ENCODE results near the gene EIF2B2. TPM values are rescaled to one million over a fixed set of nuclear protein-coding genes. Genes with fewer than 3 reads are reported as not detected.

The EIF2B2 gene
- 50.3 and 58.6 TPM in 2 replicates for total RNA-seq (2014; rRNA removed; shearing (Covaris generic))

DNA sequence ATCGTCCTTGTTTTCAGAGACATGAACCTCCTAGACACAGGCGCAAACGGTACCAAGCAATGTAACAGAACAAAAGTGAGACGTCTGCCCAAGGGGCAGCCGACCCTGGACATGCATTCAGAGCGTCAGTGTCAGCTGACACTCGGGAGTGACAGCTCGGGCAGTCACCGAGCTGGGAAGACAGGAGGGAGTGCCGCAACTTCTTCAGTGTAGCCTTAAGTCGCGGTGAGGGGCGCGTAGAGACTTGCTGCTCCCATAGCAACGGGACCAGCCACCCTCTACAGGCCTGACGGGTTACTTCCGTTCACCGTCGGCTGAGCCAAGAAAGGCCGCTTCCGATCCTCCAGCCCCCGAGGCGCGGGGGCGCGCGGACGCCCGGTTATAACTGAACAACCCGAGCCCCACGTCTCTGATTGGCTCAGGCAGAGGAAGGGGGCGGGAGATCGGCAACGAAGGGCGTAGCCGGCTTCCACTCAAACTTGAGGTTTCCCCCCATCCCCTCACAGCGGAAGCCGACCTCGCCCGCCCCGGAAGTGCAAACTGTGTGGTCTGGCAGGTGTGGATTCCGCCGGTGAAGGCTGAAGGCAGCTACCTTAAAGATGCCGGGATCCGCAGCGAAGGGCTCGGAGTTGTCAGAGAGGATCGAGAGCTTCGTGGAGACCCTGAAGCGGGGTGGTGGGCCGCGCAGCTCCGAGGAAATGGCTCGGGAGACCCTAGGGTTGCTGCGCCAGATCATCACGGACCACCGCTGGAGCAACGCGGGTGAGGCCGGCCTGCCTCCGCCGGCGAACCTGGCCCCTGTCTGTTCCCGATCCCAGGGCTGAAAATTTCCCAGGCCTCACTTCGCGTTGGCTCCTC lies at the start of gene EIF2B2:
Gene EIF2B2, plus strand, starts transcription at position 530 of the 858 bp plus-strand sequence. Its CDS starts 70 bp downstream, at position 600.
- peak; percentile 94 for DNase-seq (ENCODE audit: low read depth)

DNA sequence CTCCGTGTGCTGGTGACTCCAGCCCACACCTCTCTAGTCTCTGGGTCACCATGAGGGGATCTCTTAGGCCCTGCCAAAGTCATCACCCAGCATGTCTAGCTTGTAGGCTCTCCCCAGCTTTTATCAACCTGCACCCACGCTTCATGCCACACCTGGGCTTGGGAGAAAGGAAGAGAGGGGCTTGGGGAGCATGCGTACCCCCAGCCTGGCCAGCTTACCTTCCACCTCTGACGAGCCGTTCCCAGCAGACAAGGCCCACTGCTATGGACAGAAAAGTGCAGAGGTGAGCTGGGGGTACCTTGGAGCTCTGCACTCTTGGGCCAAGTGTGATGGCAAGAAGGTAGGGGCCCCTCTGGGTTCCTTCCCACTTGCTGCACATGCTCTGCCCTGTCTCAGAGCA lies 49.0 kb upstream of the EIF2B2 start:
- no peak for DNase-seq (ENCODE audit: low read depth)

DNA sequence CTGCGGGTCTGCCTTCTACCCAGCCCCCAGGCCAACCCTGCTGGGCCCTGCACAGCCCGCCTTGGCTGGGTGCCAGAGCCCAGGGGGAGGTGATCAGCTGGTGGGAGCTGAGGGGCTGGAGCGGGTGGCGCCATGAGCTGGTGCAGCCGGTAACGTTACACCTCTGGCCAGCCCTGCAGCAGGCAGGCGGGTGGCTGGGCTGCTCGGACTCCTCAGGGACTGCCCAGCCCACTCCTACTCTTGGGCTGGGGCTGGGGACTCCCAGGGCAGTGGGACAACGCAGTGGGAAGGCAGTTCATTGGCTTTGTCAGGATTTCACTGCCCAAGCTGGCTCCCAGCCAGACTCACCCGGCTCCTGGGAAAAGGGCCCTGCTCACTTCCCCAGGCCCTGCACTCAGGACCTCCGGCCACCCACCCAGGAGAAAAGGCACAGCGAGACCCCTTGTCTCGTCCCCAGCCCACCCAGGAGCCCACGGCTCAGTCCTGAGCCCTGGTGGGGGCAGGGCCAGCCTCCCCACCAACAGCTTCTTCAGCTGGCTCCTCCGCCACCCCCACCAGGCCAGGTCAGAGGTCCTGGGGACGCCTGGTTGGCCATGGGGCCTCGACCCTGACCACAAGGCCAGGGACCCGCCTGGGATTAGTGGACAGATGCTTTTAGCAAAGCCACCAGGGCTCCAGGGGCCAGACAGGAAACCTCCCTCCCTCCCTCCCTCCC lies 48.3 kb upstream of the EIF2B2 start:
- DNase-seq (ENCODE audit: low read depth), result no peak

DNA sequence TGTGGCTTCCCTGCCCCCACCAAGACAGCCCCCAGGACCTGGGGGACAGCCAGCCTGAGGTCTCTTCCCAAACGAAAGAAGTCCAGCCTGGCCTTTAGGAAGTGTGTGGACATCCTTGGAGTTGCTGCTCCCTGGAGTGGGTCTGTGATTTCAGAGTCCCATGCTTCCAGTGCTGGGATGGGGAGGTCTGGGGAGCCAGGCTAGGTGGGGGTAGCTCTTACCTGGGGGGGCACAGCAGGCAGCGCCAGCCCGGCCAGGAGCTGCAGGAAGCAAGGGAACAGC lies 47.8 kb upstream of the EIF2B2 start:
- no peak for DNase-seq (ENCODE audit: low read depth)

- peak; percentile 49 for DNase-seq (ENCODE audit: low read depth)
Measured at GRCh38 chr14:74955229-74956026, 47.3 kb upstream of the EIF2B2 start, which contains the start of gene PGF. Gene PGF (minus strand): TSS chr14:74955597. CDS start chr14:74955242, 355 bp downstream.

DNA sequence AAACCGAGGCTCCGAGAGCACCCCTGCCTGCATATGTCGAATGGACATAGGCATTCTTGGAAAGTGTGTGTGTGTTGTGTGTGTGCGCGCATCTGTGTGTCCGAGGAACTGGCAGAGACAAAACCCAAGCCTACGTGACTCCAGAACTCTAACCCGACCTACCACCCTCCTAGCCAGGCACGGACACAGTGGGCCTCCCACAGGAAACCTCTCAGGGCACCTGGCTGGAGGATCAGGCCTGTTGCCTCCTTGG lies 46.8 kb upstream of the EIF2B2 start:
- DNase-seq (ENCODE audit: low read depth), result no peak

DNA sequence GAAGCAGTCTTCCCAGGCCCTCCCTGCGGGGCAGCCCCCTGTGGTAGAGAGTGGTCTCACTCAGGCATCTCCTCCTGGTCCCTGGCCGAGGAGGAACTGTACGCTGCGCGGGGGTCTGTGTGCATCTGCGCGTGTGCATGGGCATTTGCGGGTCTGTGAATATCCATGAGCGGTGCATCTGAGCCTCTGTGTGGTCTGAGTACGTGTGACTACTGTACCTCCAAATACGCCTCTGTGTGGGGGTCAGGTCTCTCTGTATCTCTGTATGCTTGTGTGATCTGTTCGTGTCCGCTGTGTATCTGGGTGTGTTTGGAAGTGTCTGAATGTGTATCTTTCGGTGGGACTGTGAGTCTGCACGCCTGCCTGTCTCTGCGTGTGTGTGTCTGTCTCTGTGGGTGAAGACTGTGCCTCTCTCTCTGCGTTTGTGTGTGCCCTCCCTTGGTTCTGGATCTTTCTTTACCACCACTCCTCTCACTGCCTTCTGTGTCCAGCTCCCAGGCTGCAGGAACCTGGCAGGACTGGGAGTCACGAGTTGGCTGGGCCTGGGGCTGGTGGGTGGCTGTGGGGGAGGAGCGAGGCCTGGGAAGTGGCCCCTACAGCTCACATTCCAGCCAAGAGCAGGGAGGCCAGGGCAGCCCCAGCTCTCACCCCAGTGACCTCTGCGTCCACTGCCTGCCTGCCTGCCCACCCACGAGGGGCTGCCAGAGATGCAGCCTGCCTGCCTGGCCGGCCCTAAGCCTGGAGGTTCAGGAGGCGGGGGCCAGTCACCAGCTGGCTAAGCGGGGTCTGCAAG lies 46.2 kb upstream of the EIF2B2 start:
- no peak for DNase-seq (ENCODE audit: low read depth)

GRCh38 chr14:74959596-74960180 lies 43.0 kb upstream of the EIF2B2 start:
- DNase-seq (ENCODE audit: low read depth), result no peak

DNA sequence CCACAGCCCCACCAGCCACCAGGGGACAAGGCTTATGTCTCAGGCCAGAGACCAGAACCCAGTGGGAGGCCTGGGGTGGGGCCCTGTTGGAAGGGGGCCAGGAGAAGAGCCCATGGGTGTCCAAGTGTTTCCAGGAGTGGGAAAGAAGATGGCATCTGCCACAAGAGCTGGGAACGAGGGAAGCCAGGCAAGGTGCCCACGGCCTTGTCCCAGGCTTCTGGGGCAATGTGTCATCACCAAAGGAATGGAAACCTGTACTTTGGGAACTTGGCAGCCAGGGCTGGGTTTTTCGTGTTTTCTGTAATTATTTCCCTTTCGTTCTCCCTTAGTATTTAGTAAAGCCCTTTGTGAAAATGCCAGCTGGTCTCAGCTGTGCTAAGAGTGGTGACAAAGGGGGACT lies 42.0 kb upstream of the EIF2B2 start:
- no peak for DNase-seq (ENCODE audit: low read depth)

DNA sequence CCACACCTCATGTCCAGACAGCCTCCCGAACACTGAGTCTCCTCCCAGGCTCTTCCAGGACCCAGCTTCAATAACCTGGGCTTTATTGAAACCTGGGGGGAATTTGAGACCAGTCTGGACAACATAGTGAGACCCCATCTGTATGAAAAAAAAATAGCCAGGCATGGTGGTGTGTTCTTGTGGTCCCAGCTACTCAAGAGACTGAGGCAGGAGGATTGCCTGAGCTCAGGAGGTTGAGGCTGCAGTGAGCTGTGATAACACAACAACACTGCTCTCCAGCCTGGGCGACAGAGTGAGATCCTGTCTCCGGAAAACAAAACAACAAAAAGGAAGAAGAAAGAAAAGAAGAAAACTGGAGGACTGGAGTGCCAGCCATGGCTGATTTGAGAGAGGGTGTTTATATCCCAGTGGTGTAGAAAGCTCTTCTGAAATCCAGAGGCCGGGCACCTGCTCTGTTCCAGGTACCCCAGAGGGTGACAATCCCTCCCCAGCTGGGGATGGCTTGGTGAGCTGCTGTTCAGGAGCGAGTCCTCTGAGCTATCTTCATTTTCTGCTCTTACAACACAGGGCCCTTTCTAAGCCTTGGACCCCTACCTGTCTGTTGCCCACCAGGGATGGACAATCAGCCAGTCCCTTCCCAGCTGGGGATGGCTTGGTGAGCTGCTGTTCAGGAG lies 41.3 kb upstream of the EIF2B2 start:
- DNase-seq (ENCODE audit: low read depth), result no peak

DNA sequence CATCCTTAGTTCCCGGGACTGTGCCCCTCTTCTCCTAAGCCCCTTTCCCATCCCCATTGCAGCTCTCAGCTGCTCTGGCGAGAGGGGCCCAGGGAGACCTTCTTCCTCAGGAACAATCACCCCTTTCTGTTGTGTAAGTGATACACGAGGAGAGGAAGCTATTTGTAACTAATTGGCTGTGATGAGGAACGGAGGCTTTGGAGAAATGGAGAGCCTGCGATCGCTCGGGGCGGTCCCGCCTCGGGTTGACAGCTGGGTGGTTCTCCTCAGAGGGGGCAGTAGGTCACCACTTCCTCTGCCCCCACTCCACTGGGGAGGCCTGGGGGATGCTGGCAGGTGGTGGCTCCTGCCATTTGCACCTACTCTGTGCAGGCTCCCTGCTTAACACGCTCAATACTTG lies 40.7 kb upstream of the EIF2B2 start:
- no peak for DNase-seq (ENCODE audit: low read depth)

DNA sequence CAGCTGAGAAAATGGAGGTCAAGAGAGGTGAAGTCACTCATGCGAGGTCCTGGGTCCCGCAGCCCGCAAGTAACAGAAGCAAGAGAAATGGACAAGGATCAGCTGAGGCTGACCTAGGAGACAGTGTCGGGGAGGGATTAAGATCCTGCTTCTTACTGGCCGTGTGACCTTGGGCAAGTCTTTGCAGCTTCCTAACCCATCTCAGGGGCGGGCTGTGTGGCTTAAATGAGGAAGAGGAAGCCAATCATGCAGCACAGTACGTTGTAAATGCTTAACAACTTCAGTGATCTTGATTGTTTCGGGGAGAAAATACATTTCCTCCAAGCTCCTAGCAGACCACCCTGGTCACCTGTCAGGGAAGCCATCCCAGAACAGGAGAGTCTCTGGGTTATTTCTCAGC lies 40.2 kb upstream of the EIF2B2 start:
- DNase-seq (ENCODE audit: low read depth), result no peak

- no peak for DNase-seq (ENCODE audit: low read depth)
Measured at GRCh38 chr14:74963178-74963704, 39.5 kb upstream of the EIF2B2 start.

GRCh38 chr14:74963705-74964271 lies 38.9 kb upstream of the EIF2B2 start:
- peak; percentile 18 for DNase-seq (ENCODE audit: low read depth)

GRCh38 chr14:74964787-74965485 lies 37.8 kb upstream of the EIF2B2 start:
- peak; percentile 49 for DNase-seq (ENCODE audit: low read depth)

GRCh38 chr14:74965486-74966153 lies 37.1 kb upstream of the EIF2B2 start:
- no peak for DNase-seq (ENCODE audit: low read depth)

GRCh38 chr14:74968811-74969210 lies 33.9 kb upstream of the EIF2B2 start:
- DNase-seq (ENCODE audit: low read depth), result no peak

DNA sequence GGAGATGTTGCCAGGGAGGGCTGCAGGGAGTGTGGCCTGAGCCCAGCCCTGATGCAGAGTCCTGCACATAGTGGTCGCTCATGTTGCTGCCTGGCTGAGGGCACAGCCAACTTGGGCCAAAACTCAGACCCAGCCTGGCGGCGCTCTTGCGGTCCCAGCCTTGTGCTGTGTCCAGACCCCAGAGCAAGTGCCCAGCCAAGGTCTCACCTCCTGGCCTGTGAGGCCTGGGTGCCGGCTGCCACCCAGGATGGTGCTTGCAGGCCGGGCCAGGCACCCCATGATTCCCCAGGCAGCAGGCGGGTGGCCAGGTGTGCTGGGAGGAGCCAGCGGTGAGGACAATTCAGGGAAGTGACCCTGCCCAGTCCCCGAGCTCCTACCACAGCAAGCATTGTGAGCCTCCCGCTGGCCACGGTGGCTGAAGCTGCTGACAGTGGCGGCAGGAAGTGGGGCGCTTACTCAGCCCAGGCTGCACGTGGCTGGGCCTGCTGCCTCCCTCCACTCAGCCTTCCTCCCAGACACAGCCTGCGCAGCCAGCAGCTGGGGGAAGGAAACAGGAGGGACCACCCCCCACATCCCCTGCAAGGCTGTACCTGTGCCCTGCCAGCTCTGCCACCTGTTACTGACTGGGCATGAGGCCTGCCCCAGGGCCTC lies 29.6 kb upstream of the EIF2B2 start:
- peak; percentile 22 for DNase-seq (ENCODE audit: low read depth)

All from RPMI7951 (cell line).